Measurements from ENCODE around the gene COLQ.

DNA sequence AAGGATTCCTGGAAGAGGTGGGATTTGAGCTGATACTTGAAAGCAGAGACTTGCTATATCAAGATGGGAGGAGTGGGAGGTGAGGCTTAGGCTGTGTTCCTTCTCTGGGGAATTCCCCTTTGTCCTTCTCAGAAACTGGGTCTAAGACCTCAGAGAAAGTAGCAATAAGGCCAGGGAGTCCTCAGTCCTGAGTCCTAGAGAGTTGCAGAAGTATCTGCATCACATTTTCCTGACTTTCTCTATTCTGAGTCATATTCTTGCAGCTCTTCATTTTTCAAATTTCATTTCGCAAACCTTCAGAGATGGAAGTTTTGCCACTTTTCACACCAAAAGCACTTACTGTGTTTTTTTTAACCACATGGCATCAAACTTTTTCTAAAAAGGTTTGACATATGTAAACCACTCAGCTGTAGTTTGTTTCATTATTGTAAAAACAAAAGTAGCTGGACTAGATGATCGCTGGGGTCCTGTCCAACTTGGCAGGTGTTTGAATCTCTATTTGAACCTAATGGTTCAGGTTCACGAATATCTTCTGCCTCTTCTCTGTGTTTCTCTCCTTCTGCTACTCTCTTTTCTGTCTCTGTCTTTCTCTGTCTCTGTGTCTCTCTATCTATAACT lies 21.3 kb downstream of the COLQ start:
- TF ChIP-seq, protein P1, sequence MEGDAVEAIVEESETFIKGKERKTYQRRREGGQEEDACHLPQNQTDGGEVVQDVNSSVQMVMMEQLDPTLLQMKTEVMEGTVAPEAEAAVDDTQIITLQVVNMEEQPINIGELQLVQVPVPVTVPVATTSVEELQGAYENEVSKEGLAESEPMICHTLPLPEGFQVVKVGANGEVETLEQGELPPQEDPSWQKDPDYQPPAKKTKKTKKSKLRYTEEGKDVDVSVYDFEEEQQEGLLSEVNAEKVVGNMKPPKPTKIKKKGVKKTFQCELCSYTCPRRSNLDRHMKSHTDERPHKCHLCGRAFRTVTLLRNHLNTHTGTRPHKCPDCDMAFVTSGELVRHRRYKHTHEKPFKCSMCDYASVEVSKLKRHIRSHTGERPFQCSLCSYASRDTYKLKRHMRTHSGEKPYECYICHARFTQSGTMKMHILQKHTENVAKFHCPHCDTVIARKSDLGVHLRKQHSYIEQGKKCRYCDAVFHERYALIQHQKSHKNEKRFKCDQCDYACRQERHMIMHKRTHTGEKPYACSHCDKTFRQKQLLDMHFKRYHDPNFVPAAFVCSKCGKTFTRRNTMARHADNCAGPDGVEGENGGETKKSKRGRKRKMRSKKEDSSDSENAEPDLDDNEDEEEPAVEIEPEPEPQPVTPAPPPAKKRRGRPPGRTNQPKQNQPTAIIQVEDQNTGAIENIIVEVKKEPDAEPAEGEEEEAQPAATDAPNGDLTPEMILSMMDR (IDR thresholded peaks at IDR 0.05; ENCODE audit: borderline replicate concordance, extremely low read depth, low read length, poor library complexity, severe bottlenecking): no peak
- no peak for TF ChIP-seq EZH2 (IDR thresholded peaks at IDR 0.05; ENCODE audit: borderline replicate concordance, low read depth, low read length, severe bottlenecking)
